CD4-positive, alpha-beta T cell treated with Interleukin-1 beta for 1 hour (primary cell): ENCODE measurements around the gene DNM3.

Source experiments
- DNase-seq, 2 donors: peaks; one replicate each; pipeline ENCODE4 v3.0.0-alpha.2; 2020 to 2022

Gene DNM3

DNA sequence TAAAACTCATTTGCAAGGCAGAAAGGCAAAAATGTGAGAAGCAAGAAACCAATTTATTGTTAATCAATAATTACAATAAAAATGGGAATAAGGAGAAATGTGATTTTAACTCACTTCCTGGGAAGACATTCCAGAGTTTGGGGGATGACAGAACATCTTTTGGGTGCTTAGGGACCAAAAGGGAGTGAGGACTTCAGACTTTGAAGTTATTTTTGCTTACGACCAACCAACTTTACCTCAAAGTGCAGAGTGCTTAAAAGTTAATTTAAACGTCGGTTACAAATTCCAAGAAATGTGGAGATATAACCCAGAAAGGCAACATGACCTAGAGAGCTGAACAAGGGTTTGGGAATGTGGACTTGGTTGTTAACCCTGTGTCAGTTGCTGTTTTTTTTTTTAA is 344.7 kb downstream of the DNM3 start:
- no peak for DNase-seq

DNA sequence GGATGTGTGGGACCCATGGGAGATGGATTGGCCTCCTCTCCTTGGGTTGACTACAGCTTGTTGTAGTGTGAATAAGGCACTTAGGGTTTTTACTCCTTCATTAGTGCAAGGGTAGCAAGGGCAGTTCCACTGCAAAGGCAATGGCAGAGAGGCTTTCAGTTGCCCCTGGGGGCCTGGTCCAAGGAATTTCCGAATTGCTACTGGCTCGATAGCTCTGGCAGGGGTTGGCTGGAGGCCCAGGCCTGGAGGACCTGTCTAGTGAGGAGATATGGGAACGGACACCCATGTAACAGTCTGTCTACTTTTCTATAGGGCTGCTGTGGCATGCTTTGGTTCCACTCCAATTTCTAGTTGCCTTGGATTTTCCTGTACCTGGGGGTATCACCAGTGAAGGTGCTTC is 360.3 kb downstream of the DNM3 start:
- no peak for DNase-seq

DNA sequence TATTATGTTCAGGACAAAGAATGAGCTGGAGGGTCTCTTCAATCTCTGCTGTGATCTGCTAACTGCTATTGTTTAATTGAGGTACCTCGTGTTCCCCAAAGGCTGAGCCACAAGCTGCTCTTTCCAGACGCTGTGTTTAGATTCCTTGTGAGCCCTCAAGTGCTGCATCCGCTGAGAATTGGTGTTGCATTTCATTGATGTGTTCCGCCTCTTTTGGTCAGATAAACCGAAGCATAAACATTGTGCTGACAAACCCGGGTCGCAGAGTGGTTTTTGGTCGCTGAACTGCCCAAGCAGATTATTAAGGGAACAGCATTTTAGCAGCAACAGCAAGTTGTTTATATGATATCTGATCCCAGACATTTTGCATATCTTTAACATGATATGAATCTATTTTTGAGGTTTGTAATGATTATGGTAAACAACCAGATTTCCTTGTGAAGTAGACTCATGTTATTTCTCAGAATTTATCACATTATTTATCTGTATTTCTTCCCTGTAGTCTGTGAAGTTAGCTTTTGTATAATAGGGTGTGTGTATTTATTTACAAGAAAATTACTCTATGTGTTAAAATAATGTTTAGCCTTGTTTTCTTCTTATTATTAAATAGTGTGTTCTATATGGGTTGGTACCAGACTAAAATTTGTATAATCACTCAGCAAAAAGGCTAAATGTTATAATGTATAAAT is 362.0 kb downstream of the DNM3 start:
- DNase-seq = no peak

DNA sequence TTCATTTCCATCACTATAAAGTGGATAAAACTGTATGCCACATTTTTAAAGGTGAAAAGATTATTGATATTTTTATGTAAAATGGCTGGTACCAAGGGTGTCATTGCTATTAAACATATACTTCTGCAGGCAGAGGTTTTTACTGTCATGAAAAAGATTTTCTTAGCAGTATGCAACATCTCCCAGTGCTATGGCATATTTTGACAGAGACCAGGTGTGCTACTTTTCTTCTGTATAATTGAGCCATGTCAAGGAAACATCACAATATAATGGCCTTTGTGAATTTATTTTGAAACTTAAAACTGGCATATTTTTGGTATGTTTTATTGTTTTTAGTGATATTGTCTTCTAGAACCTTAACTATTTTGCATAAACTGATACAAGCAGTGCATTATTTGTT is 362.6 kb downstream of the DNM3 start:
- no peak for DNase-seq

DNA sequence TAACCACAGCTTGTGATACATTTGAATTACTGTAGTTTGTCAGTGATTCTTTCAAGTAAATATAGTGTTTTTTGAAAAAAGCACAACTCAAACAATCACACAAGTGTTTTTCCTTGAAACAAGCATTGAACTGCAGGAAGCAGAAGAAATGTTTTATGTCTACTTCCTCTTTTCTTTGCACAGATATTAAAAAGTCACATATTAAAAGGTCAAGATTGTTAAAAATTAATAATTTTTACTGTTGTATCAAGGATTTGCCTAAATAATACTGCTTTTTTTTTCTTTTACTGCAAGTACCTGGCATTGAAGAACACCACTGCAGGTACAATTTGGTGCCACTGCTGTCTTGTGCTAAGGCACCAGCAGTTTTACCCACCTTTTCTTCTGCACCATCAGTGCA is 365.0 kb downstream of the DNM3 start:
- no peak for DNase-seq

DNA sequence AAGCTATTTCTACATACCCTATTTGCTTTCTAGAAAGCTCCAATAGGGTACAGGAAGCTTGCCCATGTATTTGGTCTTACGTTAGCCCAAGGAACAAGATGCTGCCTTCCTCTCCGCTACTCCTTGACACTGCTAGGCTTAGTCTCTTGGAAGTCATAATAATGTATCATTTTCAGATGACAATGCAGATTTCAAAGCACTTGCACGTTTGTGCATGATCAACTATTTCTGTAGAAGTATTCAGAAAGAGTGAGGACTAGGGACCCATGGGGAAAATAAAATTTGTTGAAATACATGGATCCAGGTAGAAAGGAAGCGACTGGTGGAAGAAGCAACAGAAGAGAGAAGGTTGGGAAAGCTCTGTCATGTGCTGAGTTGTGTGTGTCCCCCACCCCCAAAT is 367.3 kb downstream of the DNM3 start:
- no peak for DNase-seq

DNA sequence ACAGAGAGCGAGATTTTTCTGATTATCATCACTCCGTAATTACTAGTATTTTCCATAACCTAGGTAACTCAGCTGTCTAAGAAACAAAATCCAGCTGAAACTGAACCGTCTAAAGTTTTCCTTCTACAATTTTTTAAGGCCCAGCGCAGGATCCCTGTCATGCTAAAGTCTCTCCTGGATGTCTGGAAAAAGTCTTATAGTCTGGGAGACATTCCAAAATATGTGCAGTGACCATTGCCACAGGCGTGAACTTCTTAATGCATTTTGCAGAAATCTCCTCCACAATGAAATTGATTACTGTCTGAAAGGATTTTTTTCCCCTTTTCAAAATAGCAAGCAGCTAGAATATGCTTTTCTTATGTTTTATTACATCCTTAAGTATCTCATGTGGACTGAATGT is 369.9 kb downstream of the DNM3 start:
- no peak for DNase-seq

DNA sequence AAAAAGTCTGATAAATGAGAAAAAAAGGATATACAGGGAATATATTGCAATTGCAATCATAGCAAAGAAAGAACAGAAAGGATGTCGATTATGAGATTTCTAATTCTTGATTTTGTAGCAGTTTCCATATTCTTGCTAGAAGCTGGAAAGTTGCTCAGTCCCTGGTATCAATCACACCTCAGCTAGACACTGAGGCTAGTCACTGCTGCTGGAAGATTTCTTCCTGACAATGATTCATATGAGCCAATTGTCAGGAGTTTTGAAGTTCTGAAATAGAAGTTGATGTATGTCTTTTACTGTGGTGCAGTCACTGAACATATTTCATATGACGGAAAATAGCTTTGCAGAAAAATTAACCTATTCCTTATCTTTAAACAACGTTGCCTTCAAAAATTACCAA is 370.8 kb downstream of the DNM3 start:
- DNase-seq = no peak

DNA sequence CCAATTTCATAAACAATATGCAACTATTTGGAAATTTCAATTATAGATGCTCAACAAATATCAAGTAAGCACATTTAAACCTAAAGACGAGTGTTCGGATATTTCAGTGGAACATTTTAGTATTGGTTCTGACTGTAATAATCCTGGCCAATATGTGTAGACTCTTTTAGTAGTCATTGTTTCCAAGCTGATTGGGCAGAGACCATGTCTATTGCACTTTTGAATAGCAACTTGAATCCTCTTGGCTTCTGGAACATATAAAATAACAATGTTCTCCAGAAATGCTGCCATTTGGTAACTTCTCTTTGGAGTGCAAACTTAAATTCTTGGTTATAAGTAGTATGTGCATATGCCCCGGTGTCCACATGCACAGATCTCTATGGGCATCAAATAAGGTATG is 373.7 kb downstream of the DNM3 start:
- no peak for DNase-seq

DNA sequence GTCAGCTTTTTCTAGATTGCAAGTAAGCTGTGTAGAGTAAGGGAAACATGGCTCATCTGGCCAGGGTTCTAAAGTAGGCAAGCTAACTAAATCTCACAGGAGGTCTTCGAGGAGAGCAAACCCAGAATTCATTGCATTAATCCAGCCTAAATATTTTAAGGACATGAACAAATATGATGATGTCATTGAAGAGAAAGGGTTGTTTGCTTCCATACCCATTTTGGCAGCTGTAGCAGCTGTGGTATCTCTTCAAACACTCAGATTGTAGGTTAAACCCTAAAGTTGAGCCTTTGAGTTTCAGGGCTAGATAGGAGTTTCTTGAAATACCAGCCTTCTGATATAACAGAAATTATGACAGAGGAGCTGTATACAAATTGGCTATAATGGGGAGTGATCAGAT is 378.7 kb downstream of the DNM3 start:
- DNase-seq = no peak

DNA sequence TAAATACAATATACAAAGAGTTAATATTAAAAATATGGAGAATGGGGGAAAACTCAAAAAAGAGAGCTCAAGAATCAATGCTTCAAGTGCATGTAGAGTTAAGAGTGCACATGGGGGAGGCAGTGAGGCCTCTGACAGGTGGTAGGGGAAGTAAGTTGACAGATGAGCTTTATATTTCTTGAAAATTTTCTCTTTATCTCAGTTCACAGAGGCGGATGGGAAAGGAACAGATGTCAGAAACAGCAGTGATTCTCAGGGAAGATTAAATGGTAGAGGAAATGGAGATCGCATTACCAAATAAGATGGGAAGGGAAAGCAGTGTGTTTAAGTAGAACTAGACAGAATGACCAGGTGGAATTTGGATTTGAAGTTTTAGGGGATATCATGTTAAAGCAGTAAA is 379.1 kb downstream of the DNM3 start:
- DNase-seq = no peak

DNA sequence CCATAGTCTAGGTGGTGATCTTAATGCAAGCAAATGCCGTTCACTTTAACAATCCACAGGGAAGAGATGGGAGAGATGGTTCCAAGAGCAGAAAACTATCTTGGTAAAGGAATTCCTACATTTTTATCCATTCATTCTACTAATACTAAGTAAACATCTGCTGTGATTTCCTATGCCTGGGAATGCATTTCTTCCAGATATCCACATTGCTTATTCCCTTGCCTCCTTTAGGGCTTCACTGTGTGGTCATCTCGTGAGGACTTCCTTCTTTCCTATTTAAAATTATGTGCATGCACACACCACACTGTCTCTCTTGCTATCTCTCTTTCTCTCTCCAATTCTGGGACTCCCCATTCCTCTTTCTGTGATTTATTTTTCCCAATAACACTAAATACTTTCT is 380.1 kb downstream of the DNM3 start:
- DNase-seq = no peak

DNA sequence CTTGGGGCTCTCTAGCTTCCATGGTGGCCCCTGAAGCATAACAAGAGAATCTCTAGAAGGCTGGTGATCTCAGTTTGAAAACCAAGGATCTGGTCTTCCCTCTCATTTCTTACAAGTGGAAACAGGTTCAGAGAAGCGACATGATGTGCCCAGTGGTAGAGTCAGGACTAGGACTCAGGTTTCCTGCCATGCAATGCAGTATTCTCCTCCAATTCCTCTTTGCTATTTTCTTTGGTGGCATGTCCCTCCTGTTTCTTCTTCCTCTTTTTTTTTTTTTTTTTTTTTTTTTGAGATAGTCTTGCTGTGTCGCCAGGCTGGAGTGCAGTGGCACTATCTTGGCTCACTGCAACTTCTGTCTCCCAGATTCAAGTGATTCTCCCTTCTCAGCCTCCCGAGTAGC is 383.6 kb downstream of the DNM3 start:
- DNase-seq = no peak

DNA sequence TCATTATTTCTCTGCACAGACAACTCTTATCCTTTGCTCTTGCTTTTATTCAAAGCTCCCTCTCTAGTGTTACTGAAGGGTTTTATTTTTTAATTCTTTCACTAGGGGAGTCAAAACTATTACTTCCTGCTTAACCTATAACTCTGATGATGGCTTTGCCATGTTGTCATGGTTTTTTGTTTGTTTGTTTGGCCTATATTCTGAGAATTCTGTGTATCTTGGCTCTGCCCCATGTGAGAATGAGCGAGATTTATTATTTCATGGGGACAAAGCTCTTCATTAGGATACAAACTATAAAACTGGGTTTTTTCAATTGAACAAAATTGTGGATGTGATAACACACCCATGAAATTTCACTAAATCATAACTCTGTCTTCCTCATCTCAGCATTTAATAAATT is 388.6 kb downstream of the DNM3 start:
- no peak for DNase-seq

DNA sequence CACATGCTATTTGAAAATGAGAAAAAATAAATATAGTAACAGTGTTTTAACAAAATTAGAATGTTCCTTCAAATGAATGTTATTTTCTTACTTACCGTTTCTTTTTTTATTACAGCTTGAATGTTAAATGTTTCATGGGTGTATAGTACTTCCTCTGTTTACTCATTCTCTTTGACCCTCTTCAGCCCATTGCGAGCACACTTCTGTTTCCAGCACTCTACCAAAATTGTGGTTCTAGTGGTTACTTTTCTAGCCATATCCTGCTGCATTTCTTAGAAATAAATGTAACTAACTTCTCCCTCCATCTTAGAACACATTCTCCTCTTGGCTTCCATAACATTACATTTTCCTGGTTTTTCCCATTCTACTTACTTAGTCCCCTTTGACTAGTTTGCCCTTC is 389.2 kb downstream of the DNM3 start:
- DNase-seq = no peak

DNA sequence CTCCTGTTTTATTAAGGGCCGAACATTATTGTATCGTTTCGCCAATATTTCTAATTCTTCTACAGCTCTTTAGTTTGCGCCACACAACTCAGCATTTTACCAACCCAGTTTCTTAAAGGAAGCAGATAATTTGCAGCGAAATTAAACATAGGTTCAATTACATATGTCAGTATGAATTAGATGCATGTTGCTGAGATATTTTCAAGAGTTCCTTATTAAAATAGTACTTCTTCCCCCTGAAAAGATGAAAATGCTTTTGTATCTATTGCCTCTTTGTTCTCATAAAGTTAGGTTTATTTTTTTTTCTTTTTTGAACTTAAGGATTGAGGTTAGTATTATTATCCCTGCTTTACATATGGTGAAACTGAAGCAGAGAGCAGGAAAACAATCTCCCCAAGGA is 395.7 kb downstream of the DNM3 start:
- no peak for DNase-seq

DNA sequence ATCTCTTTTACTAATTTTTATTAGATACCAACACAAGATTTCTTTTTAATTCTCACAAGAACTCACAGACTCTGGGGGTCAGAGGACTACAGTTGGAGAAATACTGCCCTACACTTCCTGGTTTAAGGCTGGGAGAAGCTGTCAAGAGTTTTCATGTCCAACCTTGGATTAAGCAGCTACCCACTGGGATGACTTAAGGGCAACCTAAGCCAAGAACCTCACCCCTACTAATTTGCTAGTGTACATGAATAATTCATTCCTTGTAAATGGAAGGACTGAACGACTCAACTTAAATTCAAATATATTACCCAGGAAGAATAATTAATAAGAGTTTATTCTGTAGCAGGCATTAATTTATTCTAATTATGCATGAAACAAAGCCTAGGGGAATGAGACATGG is 396.9 kb downstream of the DNM3 start:
- no peak for DNase-seq

DNA sequence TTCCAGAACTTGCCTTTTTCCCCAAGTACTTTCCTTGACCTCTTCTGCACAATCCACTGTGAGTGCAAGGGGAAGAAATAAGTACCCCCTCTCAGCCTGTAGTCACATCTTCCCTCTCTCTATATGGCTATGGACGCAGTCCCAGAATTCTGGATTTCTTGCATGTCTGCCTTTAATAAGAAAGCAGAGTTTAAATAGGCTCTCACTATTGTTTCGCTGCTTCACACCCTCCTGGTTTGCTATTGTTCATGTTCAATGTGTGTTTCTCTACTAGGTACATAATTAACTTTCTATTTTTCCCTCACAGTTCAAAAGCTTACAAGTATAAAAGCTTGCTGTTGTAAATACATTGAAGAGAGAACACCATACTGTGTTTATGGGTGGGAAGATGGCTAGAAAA is 397.7 kb downstream of the DNM3 start:
- DNase-seq = no peak

DNA sequence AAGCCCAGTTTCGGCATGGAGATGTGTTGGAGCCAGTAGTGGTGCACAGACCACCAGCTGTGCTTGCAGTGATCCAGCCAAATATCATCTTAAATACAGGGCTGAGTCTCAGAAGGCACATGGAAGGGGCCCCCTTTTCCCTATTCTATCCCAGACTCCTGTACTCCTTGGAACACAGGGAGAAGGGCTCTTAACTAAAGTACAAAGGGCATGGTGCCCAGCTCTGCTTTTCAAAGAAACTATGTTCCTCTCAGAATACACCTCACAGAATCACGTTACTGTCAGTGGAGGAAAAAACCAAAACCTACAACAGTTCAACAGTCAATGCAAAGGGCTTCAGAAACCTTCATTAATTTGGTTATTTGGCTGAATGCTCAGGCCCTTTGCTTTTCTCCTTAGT is 398.6 kb downstream of the DNM3 start:
- DNase-seq = no peak

DNA sequence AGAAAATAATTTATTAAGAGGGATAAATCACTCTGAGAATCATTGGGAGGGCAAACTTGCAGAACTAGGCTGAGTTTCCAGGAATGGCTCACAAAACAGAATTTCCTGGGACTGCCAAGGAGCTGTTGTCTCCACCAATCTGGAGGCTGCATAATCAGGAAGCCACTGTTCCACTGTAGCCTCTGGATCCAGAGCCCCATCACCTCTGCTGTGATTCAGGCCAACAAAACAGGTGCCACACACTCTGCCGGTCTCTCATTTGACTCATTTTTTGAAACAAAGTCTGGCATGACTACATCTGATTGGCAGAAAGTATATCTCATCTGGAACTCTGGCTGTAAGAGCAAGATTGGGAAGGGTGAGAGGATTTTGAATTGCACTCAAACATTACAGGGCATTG is 400.2 kb downstream of the DNM3 start:
- no peak for DNase-seq

DNA sequence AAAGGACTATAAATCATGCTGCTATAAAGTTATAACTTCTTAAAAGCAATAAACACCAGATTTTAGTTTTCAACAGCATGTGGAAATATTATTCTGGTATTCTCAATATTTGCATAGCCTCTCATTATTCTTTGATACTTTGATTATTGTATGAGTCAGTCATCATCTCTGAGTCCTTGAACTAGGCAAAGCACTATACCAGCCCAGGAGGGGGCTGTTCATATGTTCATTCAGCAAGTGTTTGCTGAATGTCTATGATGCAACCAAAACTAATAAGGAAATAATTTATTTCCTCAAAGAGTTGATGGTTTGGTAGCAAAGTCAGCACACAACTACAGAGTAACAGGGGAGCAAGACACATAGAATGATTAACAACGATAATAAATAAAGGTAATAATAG is 403.6 kb downstream of the DNM3 start:
- no peak for DNase-seq

DNA sequence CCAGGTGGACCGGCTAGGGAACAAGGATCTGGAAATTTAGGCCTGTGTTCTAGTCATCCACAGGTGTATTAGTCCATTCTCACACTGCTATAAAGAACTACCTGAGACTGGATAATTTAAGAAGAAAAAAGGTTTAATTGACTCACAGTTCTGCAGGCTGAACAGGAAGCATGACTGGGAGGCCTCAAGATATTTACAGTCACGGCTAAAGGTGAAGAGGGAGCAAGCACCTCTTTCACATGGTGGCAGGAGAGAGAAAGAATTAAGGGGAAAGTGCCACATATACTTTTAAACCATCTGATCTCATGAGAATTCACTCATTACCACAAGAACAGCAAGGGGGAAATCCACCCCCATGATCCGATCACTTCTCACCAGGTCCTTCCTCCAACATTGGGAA is 404.5 kb downstream of the DNM3 start:
- DNase-seq = no peak

DNA sequence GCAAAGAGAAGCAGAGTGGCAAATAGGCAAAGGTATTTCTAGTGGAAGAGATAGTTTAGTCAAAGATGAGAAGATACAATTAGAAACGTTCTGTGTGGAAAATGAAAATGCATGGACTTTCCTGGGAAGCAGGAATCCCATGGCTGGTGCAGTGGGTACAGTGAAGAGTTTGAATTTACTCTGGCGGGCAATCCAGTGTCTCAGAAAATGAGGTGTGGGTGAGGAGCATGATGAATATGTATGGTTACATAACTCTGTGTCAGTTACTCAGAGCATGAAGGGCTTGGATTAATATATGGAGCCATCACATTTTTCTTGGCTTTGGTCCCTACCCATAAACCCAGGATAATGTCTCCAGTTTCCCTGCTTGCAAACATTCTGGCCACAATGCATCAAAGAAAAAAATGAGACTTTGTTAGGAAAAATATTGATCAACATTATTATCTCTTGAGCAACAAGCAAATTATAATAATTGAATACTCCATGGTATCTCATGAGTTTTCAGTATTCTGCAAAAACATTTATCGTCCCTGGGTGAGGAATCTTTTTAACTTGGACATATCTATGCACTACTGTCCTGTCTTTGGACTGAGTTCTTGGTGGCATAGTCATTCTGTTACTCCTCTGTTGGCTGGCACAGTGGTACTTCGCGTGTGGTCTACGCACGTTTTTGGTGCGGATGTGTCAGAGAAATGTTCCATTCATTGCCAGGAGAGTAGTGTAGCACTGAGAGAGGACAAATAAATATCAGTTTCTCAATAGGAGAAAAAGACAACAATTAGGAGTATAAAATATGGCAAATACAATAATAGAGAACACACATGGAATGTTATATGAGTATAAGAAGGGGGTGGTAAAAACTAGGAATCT is 405.5 kb downstream of the DNM3 start:
- no peak for DNase-seq

DNA sequence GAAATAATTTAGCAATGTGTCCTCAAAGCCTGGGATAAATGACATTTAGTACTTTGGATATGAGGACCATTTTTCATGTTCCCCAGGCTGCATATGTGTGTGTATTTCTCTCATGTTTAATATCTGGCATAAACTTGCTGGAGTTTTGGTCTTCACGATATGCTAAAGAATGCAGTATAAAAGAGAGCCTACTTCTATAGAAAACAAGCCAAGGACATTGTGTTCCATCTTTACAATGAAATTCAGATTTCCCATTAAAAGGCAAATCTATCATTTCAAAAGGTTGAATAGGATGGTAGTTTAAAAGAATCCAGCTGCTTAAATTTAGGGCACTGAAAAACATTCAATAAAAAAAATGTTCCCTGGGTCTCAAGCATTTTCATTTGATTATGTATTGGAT is 410.2 kb downstream of the DNM3 start:
- no peak for DNase-seq

DNA sequence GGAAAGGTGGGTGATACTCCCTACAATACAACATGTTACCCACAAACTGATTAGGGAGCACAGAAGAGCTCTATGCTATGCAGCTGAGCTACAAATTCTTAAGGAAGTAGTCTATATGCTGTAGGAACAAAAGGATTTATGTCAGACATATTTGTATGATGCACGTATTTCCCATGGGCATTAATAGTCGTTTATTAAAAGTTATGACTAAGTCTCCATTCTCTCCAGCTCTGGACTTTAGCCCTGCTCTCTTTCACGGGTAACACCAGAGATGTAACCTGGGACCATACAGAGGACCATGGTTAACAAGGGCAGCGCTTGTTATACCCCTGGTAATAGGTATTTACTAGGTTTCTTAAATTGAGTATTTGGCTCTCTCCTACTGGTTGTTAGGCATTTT is 411.0 kb downstream of the DNM3 start:
- no peak for DNase-seq
